Hematopoietic multipotent progenitor cell treated with erythropoietin and hydrocortisone succinate and interleukin-3 and kit ligand, for 4 days (in vitro differentiated cells): ENCODE data around the gene EPHB1.
"Not testable (repeated sequence)": the region's sequence is repeated elsewhere in the genome, so short reads cannot be mapped to it uniquely, and the experiment has no call there.

ENCODE experiments used
- DNase-seq: peaks from one replicate; pipeline ENCODE4 v3.0.0-alpha.2; 2015

Gene EPHB1

DNA sequence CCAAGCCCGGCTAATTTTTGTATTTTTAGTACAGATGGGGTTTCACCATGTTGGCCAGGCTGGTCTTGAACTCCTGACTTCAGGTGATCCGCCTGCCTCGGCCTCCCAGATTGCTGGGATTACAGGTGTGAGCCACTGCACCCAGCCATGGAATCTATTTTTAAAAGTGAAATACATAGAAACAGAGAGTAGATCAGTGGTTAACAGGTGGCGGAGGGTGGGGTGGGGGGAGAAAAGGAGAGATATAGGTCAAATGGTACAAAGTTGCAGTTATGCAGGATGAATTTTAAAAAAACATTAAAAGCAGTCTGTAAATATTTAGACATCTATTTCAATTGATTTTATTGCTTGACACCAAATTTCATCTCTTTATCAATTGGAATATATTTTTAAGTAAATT lies 6.8 kb upstream of the EPHB1 start:
- not testable (repeated sequence) for DNase-seq

DNA sequence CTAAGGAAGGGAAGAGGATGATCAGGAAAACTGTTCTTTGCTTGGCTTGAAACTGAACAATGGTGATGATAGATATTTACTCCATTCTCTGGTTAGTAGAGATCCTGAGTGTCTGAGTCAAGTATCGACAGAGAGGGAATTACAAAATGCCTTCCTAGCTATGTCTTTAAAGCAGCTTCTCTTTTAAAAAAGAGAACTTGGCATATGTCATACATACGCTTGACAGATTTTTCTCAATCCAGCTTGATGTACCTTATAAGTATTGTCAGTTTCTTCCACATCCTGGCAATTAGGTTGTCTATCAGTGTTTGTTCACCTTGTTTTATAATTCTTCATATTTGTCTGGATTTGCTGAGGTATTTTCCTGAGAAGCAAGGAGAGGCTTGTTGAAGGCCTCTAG lies 5.0 kb upstream of the EPHB1 start:
- DNase-seq, result no peak

DNA sequence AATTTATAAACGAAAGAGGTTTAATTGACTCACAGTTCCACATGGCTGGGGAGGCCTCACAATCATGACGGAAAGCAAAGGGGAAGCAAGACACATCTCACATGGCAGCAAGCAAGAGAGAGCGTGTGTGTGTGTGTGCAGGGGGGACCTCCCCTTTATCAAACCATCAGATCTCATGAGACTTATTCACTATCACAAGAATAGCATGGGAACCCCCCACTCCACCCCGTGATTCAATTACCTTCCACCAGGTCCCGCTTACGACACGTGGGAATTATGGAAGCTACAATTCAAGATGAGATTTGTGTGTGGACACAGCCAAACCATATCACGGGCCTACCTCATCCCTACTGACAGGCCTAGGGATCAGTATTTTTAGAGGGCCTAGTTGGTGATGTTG lies 3.1 kb upstream of the EPHB1 start:
- DNase-seq, result no peak

DNA sequence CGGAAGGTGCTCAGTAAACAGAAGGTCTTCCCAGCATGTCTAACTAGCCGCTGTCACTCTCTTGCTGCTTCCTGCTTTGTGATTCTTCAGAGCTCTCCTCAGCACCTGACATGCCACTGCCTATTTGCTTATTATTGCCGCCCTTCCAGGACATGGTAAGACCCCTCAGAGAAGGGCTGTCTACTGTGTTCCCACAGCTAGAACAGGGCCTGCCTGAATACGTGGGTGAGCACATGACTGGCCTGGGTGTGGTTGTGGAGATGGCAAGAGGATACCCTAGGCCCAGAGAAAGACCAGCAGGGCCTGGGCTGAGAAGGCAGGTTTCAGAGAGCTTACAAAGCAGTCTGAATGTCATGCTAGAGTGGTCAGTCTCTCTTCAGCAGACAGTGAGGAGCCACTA lies 2.4 kb upstream of the EPHB1 start:
- DNase-seq, result no peak

DNA sequence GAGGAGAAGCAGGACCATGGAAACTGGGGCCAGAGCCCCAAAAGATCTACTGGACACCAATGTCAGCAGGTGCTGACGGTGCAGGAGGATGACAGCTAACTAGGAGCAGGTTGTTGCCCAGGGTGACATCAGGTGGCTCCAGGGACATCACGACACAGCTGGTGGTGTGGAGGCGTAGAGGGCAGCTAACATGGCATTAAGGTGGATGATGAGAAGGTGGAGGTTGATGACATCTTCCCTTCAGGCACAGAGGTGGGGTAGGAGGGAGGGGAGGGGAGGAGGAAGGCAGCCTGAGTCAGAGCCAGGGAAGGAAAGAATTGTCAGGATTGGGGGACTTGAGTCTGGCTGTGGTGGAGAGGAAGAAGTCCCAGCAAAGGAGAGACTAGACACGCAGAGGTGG lies 1.5 kb upstream of the EPHB1 start:
- DNase-seq, result no peak

DNA sequence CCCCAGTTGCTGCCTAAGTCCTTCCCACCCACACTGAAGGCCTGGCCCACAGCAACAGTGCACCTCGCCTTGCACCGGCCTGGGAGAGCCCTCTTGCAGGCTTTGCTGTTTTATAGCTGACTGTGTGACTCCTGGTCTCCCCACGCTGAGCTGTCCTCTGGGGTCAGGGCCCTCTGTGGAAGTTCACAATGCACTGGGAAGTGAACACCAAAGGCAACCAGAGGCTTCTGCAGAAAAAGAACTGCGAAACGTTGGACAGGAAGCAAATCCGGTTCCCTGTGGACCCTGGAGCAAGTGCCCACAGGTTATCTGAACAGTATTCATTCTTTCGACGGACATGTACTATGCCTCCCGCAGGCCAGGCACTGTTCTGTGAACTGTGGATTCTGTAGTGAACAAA lies 737 bp upstream of the EPHB1 start:
- DNase-seq, result no peak

DNA sequence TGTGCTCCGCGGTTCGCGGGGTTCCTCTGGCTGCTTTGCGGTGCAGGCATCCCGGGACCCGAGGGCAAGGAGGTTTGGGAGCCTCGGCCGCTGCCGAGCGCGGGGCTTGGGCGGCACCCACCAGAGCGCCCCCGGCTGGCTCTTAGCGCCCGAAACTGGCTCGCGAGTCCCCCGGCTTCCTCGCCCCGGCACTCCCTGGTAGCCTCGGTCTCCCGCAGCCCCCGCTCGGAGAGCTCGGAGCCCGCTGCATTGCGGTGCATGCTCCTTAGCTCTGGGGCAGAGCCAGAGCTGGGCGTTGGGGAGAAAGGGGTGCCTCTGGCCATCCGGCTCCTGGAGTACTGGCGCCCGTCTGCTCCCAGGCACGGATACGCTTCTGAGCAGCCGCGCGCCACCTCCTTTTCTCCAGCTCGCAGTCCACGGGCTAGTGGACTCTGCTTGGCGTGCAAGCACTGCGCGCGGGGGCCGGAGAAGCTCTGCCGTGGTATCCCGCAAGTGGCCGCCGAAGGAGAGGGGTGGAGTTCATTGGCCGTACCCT lies 753 bp downstream of the EPHB1 start:
- peak; percentile 13 for DNase-seq

DNA sequence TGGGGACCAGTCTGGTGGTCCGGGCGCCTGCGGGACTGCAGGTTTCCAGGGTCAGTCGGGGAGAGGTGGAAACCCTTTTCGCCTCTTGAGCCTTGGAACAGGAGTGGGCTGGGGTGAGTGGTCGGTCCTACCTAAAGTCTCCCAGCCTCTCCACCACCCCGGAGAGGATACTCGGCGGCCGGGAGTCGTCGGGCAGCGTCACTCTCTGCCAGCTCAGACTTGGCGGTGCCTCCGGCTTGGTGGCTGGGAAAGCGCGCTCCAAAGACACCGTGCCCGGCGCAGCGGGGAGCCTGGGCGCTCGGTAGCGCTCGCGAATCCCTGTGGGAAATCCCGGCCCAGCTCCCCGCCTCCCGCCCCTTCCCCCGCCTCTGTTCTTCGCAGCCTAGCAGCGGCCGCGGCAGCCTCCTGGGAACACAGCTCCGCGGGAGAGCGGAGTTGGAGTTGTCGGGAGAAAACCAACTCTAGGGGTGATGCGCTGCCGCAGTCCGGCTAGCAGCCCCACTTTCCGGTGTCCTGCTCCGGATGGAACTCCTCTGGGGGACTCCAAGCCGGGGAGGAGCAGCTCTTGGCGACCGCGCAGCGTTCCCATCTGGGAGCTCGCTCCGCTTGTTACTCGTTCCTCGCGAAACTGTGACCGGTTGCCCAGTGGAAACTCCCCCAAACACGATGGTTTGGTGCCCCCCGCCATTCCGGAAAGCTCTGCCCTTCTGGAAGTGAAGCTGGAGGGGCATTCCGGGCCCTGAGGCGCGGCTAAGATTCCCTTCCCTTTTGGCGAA lies 1.4 kb downstream of the EPHB1 start:
- DNase-seq, result peak; percentile 10

DNA sequence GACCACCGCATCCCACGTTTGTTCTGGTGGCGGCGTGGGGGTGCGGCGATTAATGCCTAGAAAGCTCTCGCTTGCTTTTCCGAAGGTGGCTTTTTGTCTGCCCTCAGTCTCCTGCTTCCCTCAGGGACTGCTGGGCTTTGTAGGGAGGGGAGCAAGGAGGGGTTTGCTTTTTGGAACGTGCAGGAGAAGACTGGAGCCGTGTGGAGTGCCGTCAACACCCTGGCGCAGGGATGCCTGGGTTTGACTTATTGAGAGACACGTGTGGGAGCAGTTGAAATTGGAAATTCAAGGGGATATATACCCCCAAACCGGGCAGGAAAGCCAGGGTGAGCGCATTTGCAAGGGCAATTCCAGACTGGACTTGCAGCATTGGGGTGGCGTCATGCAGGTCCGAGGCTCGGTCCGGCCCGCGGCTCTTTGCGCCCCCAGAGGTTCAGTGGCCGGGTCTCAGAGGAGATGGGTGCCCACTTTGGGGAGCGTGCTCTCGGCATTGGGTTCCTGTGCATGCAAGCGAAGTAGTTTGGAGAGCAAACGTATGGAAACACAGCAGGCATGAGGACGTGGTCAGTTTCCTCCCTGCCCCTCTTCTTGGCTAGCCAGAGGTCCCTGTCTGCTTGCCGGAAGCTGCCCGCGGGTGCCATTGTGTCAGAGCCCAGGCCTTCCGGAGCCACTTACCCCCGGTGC lies 2.1 kb downstream of the EPHB1 start:
- no peak for DNase-seq

DNA sequence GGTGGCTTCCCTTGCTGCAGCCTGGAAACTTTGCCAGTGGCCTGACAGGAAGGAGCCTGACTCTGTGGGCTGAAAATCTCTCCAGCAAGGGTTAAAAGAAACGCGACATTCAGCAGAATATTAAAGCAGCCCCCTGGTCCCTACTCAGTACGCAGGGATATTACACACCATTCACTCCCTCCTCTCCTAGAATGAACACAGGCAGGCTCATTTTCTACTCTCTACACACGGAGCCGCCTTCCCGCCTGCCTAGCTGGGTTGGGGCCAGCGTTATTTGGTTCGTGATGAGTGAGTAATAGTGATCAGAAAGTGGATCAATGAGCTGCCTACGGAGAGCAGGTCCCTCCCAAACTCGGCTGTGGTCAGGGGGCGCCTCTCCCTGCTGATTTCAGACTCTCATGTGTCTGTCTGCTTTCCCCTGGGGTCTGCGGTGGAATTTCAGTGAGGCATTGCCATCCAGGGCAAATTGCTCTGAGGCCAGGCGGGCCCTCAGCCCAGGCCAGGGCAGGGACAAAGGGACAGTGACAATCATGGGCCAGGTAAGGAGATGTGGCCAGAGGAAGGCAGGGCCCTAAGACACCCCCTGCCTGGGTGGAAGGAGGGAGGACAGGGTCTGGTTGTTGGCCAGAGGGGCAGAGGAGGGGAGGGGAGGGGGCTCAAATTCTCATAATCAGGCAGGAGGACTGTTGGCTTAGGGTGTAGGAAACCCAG lies 2.8 kb downstream of the EPHB1 start:
- no peak for DNase-seq

DNA sequence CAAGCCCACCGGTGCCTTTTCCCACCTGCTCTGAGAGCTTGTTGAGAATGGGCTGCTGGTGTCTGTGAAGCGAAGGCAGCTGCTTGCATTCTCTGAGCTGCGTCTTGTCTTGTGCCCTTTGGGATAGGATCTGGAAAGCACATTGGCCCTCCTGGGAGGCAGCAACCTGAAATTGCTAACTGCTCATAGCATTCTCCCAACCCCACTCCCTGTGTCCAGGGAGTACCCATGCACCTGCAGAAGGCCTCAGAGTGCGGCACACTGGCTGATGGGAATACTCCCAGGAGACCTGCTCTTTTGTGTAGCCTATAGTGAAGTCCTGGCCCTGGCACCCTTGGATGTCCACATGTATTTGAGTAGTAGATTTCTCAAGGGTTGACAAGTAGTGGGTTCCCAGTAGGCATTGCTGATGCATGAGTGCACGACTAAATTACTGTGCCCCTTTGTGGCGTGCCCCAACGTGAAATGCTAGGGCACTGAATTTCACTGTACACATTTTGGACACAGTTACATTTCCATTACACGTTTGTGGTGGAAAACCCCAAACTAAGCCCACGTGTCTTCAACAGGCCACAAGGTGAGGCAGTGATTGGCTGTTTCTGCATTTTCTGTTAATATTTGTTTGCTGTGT lies 3.7 kb downstream of the EPHB1 start:
- DNase-seq, result no peak

DNA sequence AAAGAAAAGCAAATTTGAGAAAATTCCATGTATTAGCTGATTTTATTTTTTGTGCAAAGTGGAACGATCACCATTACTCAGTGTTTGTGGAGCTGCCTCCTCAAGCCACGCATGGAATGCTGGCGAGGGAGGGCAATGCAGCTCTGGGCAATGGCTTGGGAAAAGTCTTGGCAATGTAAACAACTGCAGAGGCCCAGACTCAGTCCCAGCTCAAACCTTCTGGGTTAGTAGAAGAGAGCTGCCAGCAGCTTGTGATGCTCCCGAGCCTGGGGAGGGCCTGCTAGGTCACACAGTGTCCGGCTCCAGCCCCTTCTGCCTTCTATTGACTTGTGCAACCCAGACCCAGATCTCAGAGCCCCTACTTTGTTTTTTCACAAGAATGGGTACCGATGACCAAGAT lies 4.3 kb downstream of the EPHB1 start:
- DNase-seq, result no peak

DNA sequence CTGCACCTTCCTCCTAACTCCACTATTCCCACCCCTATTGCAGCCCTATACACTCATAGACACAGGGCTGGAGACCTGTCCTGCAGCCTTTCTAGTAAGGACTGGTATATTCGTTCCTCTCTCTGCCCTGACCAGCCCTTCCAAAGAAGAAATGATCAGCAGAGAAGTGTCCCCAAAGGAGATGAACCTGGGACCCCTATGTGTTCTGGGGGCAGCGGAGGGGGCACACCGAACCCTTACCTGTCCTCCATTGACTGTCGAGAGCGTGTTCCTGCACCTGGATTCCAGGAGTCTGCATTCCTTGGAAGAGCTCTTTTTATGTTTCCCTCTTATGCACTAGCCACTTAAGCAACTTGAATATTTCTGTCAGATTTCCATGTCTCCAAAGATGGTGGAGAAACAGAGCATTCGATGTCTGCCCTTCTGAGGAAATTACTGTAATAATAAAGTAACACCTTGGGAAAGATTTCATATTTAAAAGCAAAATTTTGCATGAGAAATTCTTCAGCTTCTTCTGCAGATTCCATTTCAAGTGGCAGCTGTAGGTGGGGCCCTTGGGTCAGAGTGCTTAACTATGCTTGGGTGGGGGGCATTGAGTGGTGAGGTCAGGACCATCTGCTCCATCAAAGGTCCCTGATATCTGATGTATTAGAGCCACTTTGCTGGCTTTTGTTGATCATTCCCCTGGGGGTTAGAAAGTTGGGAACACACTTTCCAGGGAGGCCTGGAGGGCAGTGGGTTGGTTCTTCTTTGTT lies 6.3 kb downstream of the EPHB1 start:
- DNase-seq, result no peak

DNA sequence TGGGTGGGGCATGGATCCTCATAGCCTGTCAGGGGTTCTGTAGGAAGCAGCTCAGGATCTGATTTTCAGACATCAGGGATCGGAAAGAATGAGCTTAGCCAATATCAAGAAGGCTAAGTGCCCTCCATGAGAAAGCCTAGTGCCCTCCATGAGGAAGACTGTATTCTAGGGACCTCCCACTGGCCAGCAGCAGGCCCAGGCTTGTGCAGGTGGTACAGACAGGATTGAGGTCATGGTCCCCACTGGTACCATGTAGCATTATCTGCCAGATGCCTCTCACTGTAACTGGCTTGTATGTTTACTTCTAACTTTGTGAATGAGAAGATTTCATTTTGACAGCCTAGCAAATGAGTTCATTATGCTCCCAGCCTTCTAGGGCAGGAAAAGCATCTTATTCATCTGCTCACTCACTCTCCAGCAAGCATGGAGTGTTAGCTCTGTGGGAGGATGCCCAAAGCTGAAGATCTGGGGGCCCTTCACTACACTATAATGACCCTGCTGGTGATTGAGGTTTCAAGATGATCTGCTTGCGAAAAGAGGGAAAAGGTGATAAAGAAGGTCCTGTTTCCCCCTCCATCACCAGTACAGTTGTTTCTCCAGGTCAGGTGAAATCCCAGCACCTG lies 7.5 kb downstream of the EPHB1 start:
- DNase-seq, result no peak

DNA sequence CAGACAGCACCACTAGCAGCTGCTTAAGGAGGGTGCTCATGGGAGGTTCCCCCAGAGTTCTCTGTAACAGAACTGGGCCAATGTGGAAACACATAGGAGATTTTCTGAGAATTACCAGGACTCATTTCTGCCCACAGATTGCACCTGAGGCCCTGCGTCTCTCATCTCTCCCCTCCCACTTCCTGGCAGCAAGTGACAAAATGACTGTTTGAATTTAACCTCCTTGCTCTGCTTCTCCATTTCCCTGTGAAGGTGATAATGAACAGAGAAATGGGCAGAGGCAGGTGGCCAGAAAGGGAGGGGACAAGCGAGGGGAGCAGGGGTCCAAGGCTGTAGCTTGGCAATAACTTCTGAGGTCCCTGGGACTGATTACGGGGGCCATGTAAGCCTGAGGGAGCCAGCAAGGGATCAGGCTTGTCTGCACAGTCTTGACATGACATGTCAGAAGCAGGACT lies 8.0 kb downstream of the EPHB1 start:
- DNase-seq, result no peak

DNA sequence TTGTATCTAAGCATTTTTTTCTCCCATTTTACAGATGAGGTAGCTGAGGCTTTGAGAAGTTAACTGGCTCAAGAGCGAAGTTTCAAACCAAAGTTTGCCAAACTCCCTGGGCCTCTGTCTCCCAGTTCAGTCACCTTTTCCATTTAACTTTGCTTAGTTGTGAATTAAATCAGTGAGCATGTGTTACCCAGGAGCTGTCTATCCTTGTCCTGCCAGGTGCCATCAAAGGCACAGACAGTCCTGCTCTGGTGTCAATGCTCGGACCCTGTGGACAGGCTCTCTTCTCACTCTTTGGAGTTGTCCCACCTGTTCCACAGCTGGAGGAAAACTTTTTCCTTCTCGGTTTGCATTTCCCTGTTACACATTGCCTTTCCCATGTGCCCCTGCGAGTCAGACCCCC lies 8.6 kb downstream of the EPHB1 start:
- DNase-seq, result no peak

DNA sequence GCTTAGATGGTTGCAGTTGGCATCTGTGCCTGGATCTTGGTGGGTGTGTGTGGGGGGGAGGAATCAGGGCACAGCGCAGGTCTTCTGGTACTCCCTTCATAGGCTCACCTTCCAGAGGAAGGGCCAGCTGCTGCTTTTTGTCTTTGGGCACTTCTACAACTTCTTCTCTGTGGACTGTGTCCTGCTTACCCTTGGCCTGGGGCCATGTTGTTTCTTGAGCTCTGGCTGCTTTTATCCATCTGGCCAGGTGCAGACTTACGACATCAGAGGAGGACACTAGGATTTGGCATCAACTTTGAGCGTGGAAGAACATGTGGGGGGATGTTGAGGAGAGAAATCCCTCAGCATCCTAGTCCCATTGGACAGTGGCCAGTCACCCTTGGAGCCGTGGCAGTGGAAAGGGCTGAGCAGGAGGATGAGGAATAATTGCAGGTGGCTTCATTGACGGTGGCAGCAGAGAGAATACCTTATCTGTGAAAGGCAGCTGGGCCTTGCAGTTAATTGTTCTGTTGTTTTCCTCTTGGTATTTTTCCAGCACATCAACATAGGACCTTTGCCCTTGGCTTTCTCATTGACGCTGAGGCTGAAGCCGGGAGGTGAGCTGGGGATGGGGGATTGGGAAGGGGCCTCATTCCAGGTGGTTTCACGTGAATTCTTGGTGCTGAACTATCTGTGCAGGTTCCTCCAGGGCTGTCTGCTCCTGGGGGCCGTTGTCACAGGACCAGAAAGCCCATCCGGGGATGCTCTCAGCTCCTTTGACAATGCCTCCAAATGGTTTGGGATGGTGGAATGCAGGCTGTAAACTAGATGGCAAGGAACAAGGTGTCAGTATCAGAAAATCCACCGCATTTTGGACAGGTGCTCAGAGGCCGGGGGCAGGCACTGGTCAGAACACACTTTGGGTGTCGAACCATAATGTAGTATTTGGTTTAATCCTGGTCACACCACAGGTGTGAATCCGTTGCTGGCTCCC lies 9.7 kb downstream of the EPHB1 start:
- no peak for DNase-seq

DNA sequence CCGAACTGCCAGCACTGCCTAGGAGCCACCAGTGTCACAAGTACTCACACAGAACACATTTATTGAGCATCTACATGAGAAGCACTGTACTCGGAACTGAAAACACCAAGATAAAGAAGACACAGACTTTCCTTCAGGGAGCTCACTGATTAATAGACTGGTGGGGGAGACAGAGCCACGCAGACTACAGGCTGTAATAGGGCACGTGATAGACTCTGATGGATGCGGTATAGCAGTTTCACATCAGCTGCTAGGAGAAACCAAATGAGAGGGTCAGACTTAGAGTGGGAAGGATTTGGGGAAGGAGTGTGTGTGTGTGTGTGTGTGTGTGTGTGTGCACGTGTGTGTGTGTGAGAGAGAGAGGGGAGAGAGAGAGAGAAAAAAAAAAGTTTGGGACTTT lies 12.1 kb downstream of the EPHB1 start:
- DNase-seq, result no peak

DNA sequence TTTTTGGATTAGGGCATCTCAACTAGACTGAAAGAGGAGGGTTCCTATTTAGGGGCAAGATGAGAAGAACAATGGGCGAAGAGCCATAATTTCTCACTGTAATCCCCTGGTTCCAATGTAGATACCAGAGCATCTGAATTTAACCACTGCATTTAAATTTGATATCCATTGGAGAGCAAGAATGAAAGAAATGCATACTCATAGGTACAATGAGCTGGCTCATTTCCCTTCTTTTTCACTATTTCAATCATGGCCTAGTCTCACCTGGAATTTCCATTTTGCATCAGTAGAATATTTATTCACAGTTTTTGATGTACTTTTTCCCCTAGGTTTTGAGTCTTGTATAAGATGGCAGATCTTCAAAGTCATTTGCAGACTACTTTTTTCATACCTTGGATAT lies 13.8 kb downstream of the EPHB1 start:
- no peak for DNase-seq

DNA sequence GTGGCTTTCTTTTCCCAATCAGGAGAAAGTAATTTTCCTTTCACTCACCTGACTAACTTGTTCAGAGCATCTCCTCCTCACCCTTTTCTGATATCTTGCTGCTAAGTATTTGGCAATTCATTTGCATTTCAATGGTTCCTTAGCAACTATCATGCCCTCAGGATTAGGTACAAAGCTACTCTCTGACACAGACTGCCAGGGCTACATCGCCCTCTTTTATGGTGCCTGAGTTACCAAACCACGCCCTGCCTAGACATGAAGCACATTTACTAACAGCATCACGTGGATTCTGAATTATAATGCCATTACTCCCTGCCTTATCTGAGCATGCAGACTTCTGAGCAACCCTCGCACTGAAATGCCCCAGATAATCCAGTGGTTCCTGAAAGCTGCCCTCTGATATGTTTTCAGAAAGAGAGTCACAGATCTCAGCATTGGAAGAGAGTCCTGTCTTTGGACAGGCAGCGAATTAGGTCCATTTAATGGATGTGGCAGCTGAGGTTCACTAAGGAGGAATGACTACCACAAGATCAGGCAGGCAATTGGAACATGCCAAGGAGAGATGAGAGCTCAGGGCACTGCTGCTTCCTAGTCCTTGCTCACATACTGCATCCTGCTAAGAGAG lies 14.5 kb downstream of the EPHB1 start:
- DNase-seq, result peak; percentile 75
